BE2C (cell line): ENCODE data around the gene HTR3B.
"Not testable (repeated sequence)": the region's sequence is repeated elsewhere in the genome, so short reads cannot be mapped to it uniquely, and the experiment has no call there.

Experiments
- DNase-seq: peaks from one replicate; pipeline ENCODE4 v3.0.0-alpha.2; 2020
- H3K27me3 ChIP-seq: fragments of 250-450 bp; sonication (Bioruptor Pico); 2 replicates; pipeline ENCODE4 v1.5.1; 2020; ENCODE audit warnings: mild to moderate bottlenecking
- H3K36me3 ChIP-seq: fragments of 250-450 bp; sonication (Bioruptor Pico); 2 replicates; pipeline ENCODE4 v1.5.1; 2020; ENCODE audit warnings: mild to moderate bottlenecking
- H3K4me1 ChIP-seq: fragments of 250-450 bp; sonication (Bioruptor Pico); 2 replicates; pipeline ENCODE4 v1.5.1; 2020
- H3K4me3 ChIP-seq: 2 replicates; pipeline ENCODE4 v1.5.1; 2011; ENCODE audit warnings: low read depth, low read length
- H3K9me3 ChIP-seq: fragments of 250-450 bp; sonication (Bioruptor Pico); 2 replicates; pipeline ENCODE4 v1.5.1; 2020
- TF ChIP-seq, protein P1 (sequence below): IDR thresholded peaks from 2 replicates; pipeline ENCODE4 v1.5.1; 2012; ENCODE audit warnings: mild to moderate bottlenecking, low read depth, low read length

HTR3B gene

GRCh38 chr11:113875234-113876073, 29.1 kb upstream of the HTR3B start, which contains the start of gene USP28:
TSS of gene USP28 (minus strand) at chr11:113875572. CDS start at chr11:113875501, 71 bp downstream.
- peaks cover 3% of the 10 kb centered on the region; the same call in 1 of the 2 replicates for H3K4me1 ChIP-seq
- H3K36me3 ChIP-seq = no peaks in the 10 kb centered on the region
- H3K27me3 ChIP-seq = no peaks in the 10 kb centered on the region
- H3K9me3 ChIP-seq = no peaks in the 10 kb centered on the region
- H3K4me3 ChIP-seq = peak within 1 kb of the TSS; percentile 80
- TF ChIP-seq, protein P1, sequence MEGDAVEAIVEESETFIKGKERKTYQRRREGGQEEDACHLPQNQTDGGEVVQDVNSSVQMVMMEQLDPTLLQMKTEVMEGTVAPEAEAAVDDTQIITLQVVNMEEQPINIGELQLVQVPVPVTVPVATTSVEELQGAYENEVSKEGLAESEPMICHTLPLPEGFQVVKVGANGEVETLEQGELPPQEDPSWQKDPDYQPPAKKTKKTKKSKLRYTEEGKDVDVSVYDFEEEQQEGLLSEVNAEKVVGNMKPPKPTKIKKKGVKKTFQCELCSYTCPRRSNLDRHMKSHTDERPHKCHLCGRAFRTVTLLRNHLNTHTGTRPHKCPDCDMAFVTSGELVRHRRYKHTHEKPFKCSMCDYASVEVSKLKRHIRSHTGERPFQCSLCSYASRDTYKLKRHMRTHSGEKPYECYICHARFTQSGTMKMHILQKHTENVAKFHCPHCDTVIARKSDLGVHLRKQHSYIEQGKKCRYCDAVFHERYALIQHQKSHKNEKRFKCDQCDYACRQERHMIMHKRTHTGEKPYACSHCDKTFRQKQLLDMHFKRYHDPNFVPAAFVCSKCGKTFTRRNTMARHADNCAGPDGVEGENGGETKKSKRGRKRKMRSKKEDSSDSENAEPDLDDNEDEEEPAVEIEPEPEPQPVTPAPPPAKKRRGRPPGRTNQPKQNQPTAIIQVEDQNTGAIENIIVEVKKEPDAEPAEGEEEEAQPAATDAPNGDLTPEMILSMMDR = no peak
- peak; percentile 99 for DNase-seq

DNA sequence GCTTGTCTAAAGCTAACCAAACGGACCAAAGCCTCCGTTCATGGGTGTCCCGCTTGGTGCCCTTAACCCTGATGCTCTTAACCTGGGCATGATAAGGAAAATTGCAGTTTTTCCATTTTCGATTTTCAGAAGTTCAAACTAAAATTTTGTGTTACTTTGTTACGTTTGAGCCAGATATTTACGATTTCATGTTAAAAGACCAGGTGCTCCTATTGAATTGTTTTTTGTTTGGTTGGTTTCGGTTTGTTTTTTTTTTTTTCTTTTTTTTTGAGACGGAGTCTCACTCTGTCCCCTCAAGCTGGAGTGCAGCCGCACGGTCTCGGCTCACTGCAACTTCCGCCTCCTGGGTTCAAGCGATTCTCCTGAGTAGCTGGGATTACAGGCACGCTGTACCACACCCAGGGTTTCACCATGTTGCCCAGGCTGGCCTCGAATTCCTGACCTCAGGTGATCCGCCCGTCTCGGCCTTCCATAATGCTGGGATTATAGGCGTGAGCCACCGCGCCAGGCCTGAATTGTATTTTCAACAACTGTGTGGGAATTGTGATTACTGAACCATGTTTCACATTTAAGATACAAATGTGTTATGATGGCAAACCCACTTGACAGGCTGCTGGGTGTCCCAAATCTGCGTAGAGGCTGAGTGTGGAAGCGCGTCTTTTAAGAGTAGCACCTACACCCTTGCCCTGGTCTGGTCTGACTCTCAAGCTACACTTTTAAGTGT, 28.4 kb upstream of the HTR3B start:
- Histone ChIP-seq H3K4me1 (peaks cover 3% of the 10 kb centered on the region; the same call in 1 of the 2 replicates), H3K36me3 (no peaks in the 10 kb centered on the region), H3K27me3 (no peaks in the 10 kb centered on the region), H3K4me3 (peak overlapping the region; percentile 74), H3K9me3 (no peaks in the 10 kb centered on the region)
- TF ChIP-seq, protein P1 = no peak
- DNase-seq = no peak

DNA sequence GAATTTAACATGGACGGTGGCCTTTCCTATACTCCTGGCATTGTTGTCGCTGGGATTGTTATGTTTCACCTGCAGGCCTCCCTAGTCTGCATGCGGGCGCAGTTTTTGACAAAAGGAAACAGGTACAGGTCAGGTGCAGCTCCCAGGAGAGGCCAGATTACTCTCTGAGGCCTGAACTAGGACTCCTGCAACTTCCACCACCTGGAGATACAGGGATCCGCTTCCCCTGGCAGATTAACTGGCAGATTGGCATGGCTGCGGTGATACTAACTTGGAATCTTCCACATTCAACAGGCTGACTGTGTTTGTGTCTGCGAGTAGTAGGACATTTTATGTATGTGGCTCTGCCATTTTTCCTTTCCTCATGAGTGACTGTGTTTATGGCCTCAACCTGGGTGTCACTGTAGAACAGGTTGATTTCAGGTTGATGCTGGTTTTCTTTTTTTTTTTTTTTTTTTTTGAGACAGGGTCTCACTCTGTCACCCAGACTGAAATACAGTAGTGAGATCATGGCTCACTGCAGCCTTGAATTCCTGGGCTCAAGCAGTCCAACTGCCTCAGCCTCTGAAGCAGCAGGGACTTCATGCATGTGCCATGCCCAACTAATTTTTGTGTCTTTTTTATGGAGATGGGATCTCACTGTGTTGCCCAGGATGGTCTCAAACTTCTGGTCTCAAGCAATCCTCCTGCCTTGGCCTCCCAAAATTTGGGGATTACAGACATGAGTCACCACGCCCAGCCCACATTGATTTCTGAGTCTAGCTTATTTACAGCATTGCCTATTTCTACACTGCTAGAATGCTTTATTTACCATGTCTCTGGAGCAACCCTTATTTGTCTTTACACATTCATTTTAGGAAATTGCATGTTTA, 27.6 kb upstream of the HTR3B start:
- Histone ChIP-seq H3K27me3 (no peaks in the 10 kb centered on the region), H3K9me3 (no peaks in the 10 kb centered on the region), H3K4me3 (no peak overlapping the region), H3K4me1 (peaks cover 3% of the 10 kb centered on the region; the same call in 1 of the 2 replicates), H3K36me3 (no peaks in the 10 kb centered on the region)
- DNase-seq = no peak
- TF ChIP-seq, protein P1 = no peak

GRCh38 chr11:113877670-113878055, 26.9 kb upstream of the HTR3B start:
- Histone ChIP-seq H3K9me3 (no peaks in the 10 kb centered on the region), H3K27me3 (no peaks in the 10 kb centered on the region), H3K36me3 (no peaks in the 10 kb centered on the region), H3K4me1 (peaks cover 3% of the 10 kb centered on the region; the same call in 1 of the 2 replicates), H3K4me3 (no peak overlapping the region)
- DNase-seq = no peak
- TF ChIP-seq, protein P1 = no peak

GRCh38 chr11:113879446-113879845, 25.1 kb upstream of the HTR3B start:
- H3K27me3 ChIP-seq, DNase-seq, H3K9me3 ChIP-seq, H3K4me3 ChIP-seq, H3K36me3 ChIP-seq, H3K4me1 ChIP-seq: not testable (repeated sequence)

- Histone ChIP-seq H3K36me3 (no peaks in the 10 kb centered on the region), H3K4me3 (no peak overlapping the region), H3K9me3 (no peaks in the 10 kb centered on the region), H3K27me3 (no peaks in the 10 kb centered on the region), H3K4me1 (peaks cover 3% of the 10 kb centered on the region; the same call in 1 of the 2 replicates)
- TF ChIP-seq, protein P1 = no peak
- no peak for DNase-seq
Measured at GRCh38 chr11:113880971-113881370, 23.6 kb upstream of the HTR3B start.
